GM21717 (cell line): ENCODE results near the gene CUL2.
"Not testable (repeated sequence)": the region's sequence is repeated elsewhere in the genome, so short reads cannot be mapped to it uniquely, and the experiment has no call there.

ENCODE experiments used
- ATAC-seq: cut with Tn5 transposase; IDR thresholded peaks from one replicate; pipeline ENCODE4 v1.9.1; 2021; ENCODE audit warnings: mild to moderate bottlenecking, moderate library complexity; ENCODE audit not compliant: unreplicated experiment

Gene CUL2

DNA sequence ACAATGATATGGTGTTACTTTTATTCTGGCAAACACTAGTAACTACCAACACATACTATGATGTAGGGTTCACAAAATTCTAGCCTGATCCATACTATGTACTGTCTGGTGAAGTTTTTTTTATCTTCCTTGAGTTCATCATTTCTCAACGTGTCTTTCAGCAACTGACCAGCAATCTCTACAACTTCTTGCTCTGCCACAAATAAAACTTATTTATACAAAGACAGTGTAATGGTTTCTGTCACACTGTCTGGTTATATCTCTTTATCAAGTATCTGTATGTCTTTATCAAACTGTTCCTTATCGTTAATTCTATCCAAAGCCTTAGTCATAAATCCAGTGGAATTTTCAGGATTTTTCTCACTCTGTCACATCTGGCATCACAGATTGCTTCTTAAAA is 69.7 kb downstream of the CUL2 start:
- ATAC-seq, result no peak

DNA sequence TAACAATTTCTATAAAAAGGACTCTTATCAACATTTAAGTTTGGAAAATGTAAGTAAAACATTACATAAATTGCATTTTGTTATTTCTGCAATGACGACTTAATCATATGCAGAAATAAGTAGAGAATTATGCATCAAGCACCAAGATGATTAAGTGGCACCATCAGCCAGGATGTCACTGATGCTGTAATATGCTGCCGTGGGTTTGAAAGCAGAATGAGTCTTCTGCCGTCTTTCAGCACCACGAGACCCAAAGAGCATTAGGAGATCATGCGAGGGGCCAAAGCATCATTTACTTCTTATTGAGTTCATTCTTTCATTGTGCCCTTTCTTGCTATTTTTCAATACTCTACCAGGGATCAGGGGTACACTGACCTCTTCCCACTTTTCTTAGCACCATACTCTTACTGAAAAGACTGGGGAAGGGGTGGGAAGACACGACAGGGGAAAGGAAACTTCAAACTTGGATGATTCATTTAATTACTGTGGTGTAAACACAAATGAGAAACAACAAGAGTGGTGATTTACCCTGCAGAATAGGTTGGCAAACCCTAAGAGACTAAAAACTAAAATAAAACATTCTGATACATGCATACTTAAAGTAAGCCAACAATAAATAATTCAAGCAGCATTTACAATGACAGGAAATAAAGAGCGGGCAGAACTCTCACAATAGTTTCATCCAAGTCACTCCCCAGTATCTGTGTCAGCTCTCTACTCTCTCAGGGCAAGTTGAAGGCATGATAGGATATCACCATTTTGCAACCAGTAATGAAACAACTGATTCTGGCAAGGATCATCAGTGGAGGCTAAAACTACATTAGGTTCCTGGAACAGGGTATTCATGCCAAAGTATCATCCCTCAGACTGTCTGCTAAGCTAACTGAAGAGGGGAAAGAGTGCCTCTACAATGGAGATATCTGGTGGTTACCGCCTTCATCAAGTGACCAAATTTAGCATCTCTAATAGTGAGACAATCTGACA is 70.8 kb downstream of the CUL2 start:
- no peak for ATAC-seq

DNA sequence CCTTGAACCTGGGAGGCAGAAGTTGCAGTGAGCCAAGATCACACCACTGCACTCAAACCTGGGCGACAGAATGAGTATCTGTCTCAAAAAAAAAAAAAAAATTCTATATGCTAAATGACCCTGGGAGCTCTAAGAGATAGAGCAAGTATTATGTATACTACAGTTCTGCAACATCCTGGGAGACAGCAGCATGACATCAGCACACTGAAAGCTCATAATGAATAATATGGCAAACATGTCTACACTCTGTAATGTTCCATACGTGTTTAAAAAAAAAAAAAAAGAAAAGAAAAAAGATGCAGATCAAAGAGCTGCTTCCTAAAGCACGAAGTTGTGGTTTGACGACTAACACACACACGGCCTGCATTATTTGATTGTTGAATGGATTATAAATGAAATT is 72.5 kb downstream of the CUL2 start:
- no peak for ATAC-seq

DNA sequence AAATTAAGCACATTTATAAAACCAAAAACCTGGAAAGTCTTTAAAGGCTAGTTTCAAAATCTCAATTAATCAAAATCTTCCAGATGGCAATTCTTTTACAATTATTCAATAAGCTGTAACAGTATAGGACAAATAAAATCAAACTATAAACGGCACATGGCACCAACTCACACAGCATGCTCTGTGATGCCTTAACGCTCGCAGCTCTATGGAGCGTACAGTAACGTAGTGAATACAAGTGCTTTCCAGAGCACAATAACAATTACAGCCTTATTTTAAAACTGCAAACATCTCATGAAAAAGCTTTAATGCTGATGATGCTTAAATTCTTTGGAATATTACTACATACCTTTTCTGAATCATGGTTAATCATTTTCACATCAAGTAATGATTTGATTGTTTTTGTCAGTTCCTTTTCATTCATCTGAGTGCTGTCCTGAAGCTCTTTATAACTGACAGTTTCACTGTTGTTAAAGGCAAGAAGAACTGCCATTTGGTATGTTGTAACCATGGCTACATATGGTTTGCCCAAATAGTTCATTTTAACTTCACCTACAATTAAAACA is 74.2 kb downstream of the CUL2 start:
- ATAC-seq, result no peak

DNA sequence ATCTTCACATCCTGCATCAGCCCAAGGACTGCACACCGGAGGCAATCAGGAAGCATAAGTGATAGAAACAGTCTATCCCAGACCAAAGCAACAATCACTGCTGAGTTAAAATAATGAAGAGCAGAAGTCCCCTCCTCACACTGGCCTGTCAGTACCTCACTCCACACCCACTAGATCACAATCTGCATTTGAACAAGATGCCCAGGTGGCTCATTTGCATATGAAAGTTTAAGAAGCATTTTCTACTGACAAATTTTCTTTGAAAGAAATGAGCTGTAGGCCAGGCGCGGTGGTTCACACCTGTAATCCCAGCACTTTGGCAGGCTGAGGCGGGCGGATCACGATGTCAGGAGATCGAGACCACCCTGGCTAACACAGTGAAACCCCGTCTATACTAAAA is 77.4 kb downstream of the CUL2 start:
- no peak for ATAC-seq

DNA sequence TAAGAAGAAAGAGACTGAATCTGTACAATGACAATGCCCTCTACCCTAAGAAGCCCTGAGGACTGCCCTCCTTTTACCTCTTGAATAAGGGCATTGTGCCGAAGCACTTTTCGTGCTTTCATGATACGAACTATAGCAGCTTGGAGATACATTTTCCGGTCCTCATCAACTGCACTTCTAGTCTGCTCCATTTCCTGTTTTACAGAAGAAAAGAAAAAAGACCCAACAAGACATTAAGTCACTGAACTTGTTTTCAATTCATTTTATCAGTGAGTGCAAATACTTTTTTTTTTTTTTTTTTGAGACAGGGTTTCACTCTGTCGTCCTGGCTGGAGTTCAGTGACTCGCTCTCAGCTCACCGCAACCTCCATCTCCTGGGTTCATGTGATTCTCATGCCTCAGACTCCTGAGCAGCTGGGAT is 78.4 kb downstream of the CUL2 start:
- no peak for ATAC-seq

DNA sequence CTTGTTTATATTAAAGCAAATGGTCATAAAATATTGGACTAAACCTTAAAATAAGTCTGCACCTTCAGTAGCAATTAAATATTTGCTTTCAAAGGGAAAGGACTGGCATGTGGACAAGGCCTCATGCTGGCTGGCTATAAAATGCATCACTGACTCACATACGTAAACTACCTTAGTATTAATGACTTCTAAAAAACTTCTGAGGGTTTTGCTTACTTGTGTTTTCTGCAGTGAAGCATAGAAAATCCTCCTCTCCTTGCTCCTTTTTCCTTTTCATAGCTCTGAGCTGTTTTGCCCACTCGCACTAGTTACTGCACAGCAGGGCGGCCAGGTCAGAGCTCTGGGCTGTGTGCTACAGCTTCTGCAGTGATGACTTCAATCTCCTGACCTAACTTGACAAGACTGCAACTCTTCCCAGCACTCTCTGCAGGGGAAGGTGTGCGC is 82.3 kb downstream of the CUL2 start:
- no peak for ATAC-seq

DNA sequence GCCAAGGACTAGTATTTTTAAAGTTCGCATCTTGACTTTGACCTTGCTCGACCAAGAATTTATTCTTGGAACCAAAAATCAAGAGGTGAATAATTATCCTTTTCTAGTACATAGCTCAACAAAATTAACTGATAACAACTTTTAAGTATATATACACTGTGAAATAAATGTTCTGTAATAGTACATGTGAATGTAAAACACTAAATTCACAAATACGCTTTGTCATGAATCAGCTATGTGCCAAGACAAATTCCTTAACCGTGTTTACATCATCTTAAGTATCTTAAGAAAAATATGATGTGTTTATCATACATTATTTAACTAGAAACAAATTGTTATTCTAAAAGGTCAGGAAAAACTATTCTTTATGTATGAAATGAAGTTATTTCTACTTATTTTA is 83.3 kb downstream of the CUL2 start:
- no peak for ATAC-seq

DNA sequence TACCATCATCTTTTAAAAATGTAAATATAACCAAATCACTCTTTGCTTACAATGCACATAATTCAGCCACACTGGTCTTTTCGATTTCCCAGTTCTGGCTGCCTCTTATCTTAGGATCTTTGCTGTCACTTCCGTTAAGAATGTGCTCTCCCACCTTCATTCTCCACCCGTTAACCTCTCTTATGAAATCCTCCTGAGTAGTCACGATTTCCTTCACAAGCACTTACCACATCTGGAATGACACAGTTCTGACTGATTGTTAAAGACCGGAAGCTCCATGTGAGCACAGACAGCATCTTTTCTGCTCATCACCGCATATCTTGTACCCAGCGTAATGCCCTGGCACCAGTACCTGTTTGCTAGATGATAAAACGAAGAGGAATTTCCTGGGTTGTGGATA is 84.3 kb downstream of the CUL2 start:
- ATAC-seq, result no peak

DNA sequence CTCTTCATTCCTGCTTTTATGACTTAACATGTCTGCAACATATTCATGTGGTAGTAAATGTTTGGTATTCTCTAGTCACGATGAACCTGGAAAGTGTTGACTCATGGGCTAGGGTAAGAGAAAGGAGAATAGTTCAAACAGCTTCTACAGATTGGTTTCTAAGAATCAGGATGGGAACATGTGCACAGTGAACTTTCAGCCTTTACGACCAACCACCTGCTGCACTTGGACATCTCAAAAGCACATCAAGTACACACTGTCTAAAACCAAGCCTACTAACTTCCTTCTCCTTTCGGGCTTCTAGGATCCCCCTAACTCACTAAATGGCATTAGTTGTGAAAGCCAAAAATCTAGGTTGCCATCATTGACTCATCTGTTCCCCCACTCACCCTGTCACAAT is 85.5 kb downstream of the CUL2 start:
- ATAC-seq, result no peak

DNA sequence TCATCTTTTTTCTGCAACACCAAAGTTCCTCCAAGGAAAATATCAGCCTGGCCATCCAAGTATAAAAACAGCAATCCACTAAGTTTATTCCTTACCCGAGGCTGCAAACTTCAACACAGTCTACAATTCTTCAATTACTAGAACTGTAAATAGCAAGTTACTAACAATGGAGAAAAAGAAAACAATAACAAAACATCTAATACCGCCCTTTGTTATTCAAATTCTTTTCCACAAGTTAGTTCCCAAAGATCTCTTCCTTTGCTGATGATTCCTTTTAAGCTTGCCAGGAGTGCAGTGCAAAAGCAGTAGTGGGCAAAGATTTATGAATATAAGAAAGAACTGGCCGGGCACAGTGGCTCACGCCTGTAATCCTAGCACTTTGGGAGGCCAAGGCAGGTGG is 86.2 kb downstream of the CUL2 start:
- ATAC-seq, result no peak

DNA sequence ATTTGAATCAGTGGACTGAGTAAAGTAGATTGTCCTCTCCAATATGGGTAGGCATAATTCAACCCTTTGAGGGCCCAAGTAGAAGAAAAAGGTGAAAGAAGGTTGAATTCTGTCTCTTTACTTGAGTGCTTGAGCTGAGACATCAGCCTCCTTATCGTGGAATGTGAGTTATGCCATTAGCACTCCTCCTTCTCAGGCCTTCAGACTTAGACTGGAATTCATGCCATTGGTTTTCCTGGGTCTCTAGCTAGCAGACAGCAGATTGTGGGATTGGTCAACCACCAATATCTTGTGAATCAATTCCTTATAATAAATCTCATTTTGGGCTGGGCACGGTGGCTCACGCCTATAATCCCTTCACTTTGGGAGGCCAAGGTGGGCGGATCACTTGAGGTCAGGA is 89.2 kb downstream of the CUL2 start:
- no peak for ATAC-seq

DNA sequence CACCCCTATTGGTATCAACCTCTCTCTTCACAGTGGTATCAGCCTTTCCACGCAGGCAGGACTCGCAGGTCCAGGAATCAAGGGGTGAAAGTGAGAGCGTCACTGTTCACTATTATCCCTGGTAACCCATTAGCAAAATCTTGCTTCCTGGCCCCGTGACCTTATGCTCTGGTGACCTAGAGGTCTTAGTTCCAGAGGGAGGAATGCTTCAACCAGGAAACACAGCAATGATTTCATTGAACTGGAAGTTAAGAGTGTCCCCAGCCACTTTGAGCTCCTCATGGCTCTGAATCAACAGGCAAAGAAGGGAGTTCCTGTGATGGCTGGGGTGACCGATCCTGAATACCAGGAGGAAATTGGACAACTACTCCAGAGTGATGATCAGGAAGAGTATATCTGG is 90.6 kb downstream of the CUL2 start:
- ATAC-seq, result no peak

DNA sequence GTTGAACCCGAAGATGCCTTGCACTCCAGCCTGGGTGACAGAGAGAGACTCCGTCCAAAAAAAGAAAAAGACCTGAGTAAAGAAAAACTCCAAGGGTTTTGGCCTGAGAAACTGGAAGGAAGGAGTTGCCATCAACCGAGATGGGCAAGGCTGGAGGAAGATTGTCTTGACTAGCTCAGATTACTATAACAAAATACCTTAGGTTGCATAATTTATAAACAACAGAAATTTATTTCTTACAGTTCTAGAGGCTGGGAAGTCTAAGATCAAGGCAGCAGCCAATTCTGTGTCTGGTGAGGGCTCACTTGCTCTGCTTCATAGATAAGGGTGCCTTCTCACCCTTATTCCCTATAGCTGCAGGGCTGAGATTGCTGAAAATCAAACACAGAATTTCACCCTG is 91.2 kb downstream of the CUL2 start:
- ATAC-seq, result no peak

DNA sequence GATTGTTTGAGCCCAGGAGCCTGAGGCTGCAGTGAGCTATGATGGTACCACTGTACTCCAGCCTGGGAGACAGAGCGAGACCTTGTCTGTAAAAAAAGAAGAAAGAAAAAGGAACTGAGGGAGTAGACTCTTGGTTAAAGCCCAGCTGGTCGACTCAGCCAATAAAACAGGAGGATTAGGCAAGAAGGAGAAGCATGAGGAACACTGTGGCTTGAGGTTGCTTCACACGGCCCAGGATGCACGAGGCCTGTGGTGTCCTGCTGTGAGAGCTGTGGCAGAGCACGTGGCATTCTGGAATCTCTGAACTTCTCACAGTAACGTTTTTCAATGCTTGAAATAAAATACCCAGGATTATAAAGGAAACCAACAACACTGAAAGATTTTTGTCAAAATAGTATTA is 93.3 kb downstream of the CUL2 start:
- no peak for ATAC-seq

DNA sequence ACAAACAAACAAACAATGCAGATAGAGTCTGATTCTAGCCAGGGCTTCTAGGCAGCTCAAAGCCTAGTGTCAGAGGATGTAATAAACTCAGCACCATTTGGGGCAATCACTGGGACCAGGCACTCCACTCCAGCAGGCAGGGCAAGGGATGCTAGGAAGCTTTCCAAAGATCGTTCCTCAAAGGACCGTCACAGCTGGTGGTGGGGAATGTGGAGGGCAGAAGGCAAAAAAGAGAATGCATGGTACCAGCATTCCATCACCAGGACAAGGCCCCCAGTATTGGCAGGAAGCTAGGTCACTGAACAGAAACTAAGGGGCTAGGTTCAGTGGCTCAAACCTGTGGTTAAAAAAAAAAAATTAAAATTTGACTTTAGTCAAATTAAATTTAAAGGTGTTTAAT is 94.2 kb downstream of the CUL2 start:
- no peak for ATAC-seq

DNA sequence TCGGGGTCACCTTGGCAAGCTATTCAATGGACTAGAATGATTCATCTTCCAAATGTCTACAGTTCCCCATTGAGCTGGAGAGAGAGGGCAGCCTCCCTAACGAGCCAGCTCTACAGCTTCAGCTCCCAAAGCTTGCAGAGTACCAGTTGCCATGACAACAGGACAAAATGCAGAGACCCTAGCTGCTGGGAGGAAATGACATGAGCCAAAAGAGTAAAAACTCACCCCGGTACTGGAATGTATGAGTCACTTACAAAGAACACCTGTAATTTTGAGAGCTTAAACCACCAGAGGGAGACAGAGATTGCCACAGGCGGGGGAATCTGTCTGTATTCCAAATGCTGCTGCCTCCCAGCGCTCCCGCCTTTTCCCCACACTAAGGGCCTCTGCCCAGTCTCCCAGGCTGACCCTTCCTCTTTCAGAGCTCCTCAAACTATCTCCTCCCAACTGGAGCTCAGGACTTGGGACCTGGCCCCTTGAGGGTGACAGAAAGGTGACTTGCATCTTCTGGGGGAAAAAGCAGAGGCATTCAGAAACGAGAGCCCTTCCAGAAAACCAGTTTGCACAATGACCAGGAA is 95.5 kb downstream of the CUL2 start:
- ATAC-seq, result peak; percentile 90

DNA sequence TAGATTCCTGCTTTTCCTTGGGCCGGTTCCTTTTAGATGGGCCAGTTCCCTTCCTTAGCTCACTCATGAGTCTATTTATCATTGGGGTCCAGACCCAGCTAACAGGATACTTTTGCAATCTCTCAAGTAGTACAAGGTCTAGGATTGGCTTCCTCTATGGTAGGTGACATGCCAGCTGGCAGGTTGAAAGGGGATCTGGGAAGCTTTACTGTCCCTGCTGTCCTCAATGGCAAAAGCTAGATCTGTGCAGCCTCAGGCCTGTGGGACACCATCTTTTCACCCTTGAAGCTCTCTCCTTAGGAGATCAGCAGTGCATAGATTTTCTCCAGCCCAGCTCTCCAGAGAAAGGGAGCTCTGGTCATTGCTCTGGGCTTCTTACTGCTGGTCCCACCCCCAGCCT is 96.4 kb downstream of the CUL2 start:
- ATAC-seq, result no peak

DNA sequence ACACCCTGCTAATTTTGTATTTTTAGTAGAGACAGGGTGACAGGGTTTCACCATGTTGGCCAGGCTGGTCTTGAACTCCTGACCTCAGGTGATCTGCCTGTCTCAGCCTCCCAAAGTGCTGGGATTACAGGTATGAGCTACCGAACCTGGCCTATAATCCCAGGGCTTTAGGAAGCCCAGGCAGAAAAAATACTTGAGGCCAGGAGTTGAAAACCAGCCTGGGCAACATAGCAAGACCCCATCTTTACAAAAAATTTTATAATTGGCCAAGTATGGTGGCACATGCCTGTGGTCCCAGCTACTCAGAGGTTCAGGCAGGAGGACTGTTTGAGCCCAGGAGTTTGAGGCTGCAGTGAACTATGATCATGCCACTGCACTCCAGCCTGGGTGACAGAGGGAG is 99.0 kb downstream of the CUL2 start:
- not testable (repeated sequence) for ATAC-seq

DNA sequence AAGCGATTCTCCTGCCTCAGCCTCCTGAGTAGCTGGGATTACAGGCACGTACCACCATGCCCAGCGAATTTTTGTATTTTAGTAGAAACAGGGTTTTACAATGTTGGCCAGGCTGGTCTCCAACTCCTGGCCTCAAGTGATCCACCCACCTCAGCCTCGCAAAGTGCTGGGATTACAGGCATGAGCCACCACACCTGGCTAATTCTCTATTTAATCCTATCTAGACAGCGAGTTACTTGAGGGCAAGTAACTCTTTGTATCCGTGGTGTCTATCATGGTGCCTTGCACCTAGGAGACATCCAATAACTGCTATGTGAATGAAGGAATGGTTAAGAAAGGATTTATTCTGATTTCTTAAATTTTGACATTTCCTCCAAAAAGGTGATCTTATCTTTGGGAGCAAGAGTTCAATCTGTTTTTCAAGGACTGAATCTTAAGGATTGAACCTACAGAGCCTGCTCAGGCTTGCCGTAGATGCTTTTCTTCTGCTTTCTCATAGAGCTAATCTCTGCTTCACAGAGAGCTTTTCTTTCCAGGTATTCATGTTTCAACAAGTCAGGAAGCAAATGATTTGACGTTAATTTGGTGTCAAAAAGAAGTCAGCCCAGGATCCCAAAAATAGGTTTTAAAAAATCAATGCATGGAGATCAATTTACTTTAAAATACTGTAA is 101.6 kb downstream of the CUL2 start:
- no peak for ATAC-seq

DNA sequence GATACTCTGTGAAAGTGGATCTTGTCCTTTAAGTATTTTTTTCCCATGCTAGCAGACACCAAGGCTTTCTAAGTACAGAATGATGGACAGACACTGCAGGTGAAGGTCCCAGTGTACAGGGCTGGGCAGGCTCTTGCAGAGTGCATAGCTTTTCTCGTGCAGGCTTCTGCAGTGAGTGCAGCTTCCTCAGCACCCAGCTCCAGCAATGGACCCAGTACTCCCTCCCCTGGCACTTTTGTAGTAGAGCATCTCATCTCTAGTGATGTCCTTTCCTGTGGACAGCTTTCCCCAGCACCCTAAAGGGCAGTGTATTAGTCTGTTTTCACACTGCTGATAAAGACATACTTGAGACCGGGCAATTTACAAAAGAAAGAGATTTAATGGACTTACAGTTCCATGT is 104.3 kb downstream of the CUL2 start:
- ATAC-seq, result no peak

DNA sequence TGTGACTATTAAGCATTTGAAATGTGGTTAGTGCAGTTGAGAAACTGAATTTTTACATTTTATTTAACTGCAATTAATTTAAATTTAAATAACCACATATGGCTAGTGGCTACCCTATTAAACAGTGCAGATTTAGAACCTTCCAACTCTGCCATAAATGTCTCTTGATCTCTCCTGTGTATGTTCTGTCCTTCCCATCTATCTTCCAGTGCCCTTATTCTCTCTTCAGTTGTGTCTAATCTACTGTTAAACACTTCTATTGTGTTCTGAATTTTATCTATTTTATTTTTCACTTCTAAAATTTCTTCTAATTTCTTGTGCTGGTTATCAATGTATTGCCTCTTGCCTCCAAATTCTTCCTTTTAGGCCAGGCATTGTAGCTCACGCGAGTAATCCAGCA is 105.0 kb downstream of the CUL2 start:
- no peak for ATAC-seq
